ENCODE measurements around the gene LCE5A.

- no peak for TF ChIP-seq CTCF (IDR thresholded peaks at IDR 0.05)
- TF ChIP-seq POLR2A (IDR thresholded peaks at IDR 0.05), result no peak
Measured at GRCh38 chr1:152519851-152520250, 9.2 kb downstream of the LCE5A start.

All from testis (tissue), 2 donors.